Skeletal muscle tissue (tissue), 4 donors: ENCODE measurements around the gene PRTN3. TPM values are rescaled to one million over a fixed set of nuclear protein-coding genes. Genes with fewer than 3 reads are reported as not detected.
"Not testable (repeated sequence)": the region's sequence is repeated elsewhere in the genome, so short reads cannot be mapped to it uniquely, and the experiment has no call there.

Source experiments
- H3K27ac ChIP-seq: one replicate; pipeline ENCODE4 v1.7.0; 2013; ENCODE audit warnings: mild to moderate bottlenecking, low read depth, low read length, inconsistent platforms
- H3K27me3 ChIP-seq, 3 donors: one replicate each; pipeline ENCODE4 v1.7.0; 2013; ENCODE audit warnings: low read length in 3 of 3; ENCODE audit not compliant: control insufficient read depth in 3 of 3, insufficient read depth in 3 of 3
- H3K36me3 ChIP-seq, 3 donors: one replicate each; pipeline ENCODE4 v1.7.0; 2013; ENCODE audit warnings: low read length in 3 of 3; ENCODE audit not compliant: control insufficient read depth in 3 of 3, insufficient read depth in 3 of 3
- H3K4me1 ChIP-seq, 3 donors: one replicate each; pipeline ENCODE4 v1.7.0; 2013; ENCODE audit warnings: low read length in 3 of 3, mild to moderate bottlenecking in 3 of 3; ENCODE audit not compliant: control insufficient read depth in 3 of 3, insufficient read depth in 3 of 3
- H3K4me3 ChIP-seq, 3 donors: one replicate each; pipeline ENCODE4 v1.7.0; 2013; ENCODE audit warnings: low read length in 3 of 3
- H3K9ac ChIP-seq, 3 donors: one replicate each; pipeline ENCODE4 v1.7.0; 2013; ENCODE audit warnings: low read length in 3 of 3, mild to moderate bottlenecking in 3 of 3, moderate library complexity in 2 of 3, low read depth in 1 of 3
- H3K9me3 ChIP-seq, 3 donors: one replicate each; pipeline ENCODE4 v1.7.0; 2013; ENCODE audit warnings: low read length in 3 of 3; ENCODE audit not compliant: control insufficient read depth in 3 of 3
- total RNA-seq: library from RNA; depleted of rRNA; stranded (reverse); fragments of >200 nt; gene quantifications from one replicate; pipeline ENCODE4 v1.2.3, GENCODE V29; 2014
- donor health status: Osteomylitis.

The PRTN3 gene
- total RNA-seq, 1 donor from 2014 or later, result 4.7 TPM

DNA sequence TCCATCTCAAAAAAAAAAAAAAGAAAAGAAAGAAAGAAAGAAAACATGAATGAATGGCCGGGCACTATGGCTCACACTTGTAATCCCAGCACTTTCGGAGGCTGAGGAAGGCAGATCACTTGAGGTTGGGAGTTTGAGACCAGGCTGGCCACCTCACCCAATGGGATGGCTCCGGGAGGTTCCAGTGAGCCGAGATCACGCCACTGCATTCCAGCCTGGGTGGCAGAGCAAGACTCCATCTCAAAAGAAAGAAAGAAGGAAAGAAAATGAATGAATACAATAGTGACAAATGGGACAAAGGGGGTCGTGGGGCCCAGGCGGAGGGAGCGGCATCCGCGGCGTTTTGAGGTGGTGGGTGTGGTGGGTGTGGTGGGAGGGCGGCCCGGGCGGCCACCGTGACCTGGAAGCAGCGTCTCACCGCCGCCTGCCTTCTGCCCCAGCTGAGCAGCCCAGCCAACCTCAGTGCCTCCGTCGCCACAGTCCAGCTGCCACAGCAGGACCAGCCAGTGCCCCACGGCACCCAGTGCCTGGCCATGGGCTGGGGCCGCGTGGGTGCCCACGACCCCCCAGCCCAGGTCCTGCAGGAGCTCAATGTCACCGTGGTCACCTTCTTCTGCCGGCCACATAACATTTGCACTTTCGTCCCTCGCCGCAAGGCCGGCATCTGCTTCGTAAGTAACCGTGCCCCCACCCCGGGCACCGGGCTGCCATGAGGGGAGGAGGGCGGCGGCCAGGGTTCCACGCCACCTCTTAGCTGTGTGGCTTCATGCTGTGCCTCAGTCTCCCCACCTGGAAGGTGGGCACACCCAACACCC, 5.1 kb downstream of the PRTN3 start:
- Histone ChIP-seq H3K36me3 (no peaks in the 10 kb centered on the region), H3K9ac (no peak overlapping the region), H3K9me3 (no peaks in the 10 kb centered on the region), H3K4me1 (peaks cover 9 to 14% (median 13%) of the 10 kb centered on the region in 3 donors), H3K27me3 (peaks cover 45 to 65% (median 51%) of the 10 kb centered on the region in 3 donors), H3K4me3 (no peak overlapping the region), H3K27ac (no peak overlapping the region)

- peak overlapping the region; percentile 65 for H3K27ac ChIP-seq
- H3K4me3 ChIP-seq, result no peak overlapping the region
- peaks cover 54 to 66% (median 55%) of the 10 kb centered on the region in 3 donors for H3K27me3 ChIP-seq
- H3K9ac ChIP-seq, result no peak overlapping the region
- H3K36me3 ChIP-seq, result no peaks in the 10 kb centered on the region
- peaks cover 12 to 16% (median 13%) of the 10 kb centered on the region in 3 donors for H3K4me1 ChIP-seq
- no peaks in the 10 kb centered on the region for H3K9me3 ChIP-seq
Observed at GRCh38 chr19:848386-848921, 7.7 kb downstream of the PRTN3 start.

DNA sequence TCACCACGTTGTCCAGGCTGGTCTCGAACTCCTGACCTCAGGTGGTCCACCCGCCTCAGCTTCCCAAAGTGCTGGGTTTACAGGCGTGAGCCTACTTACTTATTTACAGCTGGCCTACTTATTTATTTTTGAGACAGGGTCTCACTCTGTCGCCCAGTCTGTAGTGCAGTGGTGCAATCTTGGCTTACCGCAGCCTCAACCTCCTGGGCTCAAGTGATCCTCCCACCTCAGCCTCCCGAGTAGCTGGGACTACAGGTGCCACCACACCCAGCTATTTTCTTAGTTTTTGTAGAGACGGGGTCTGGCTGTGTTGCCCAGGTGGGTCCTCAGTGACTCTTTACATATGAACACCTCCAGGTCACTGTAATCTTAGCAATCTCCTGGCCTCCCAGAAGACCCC, 8.4 kb downstream of the PRTN3 start:
- H3K36me3 ChIP-seq, H3K9ac ChIP-seq, H3K4me3 ChIP-seq, H3K27ac ChIP-seq, H3K9me3 ChIP-seq: not testable (repeated sequence)
- Histone ChIP-seq H3K4me1 (peaks cover 10 to 16% (median 12%) of the 10 kb centered on the region in 3 donors), H3K27me3 (peaks cover 49 to 61% (median 51%) of the 10 kb centered on the region in 3 donors)

GRCh38 chr19:850221-850978, 9.6 kb downstream of the PRTN3 start:
- Histone ChIP-seq H3K4me3 (peak overlapping the region in 1 of 3 donors; percentile 49), H3K9ac (peak overlapping the region in 1 of 3 donors; percentile 60), H3K27ac (peak overlapping the region; percentile 61)

GRCh38 chr19:850979-851335, 10.2 kb downstream of the PRTN3 start:
- Histone ChIP-seq H3K4me1 (peaks cover 10 to 16% (median 12%) of the 10 kb centered on the region in 3 donors), H3K27me3 (peaks cover 51 to 64% (median 53%) of the 10 kb centered on the region in 3 donors), H3K36me3 (no peaks in the 10 kb centered on the region), H3K9me3 (no peaks in the 10 kb centered on the region), H3K9ac (peak overlapping the region in 1 of 3 donors; percentile 60), H3K27ac (peak overlapping the region; percentile 61), H3K4me3 (peak overlapping the region in 1 of 3 donors; percentile 49)

More at GRCh38 chr19:850221-850978, 9.6 kb downstream of the PRTN3 start:
- Histone ChIP-seq H3K27me3 (peaks cover 50 to 64% (median 51%) of the 10 kb centered on the region in 3 donors), H3K4me1 (peaks cover 10 to 16% (median 12%) of the 10 kb centered on the region in 3 donors), H3K36me3 (no peaks in the 10 kb centered on the region), H3K9me3 (no peaks in the 10 kb centered on the region)

DNA sequence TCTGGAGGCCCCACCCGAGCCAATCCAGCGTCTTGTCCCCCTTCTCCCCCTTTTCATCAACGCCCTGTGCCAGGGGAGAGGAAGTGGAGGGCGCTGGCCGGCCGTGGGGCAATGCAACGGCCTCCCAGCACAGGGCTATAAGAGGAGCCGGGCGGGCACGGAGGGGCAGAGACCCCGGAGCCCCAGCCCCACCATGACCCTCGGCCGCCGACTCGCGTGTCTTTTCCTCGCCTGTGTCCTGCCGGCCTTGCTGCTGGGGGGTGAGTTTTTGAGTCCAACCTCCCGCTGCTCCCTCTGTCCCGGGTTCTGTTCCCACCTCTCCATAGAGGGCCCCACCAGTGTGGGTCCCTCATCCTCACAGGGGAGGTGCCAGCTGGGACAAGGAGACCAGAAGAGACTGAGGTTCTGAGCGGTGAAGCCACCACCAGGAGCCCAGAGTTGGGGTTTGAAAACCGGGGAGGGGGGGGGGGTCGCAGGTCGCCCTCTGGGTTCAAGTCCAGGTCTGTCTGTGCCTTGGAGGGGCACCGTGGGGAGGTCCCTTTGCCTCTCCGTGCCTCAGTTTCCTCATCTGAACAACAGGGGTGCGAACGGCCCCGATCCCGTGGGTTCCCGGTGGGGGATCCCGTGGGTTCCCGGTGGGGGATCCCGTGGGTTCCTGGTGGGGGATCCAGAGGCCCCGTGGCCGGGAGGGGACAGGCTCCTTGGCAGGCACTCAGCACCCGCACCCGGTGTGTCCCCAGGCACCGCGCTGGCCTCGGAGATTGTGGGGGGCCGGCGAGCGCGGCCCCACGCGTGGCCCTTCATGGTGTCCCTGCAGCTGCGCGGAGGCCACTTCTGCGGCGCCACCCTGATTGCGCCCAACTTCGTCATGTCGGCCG, 11.6 kb downstream of the PRTN3 start, which contains the start of gene ELANE:
TSS of gene ELANE (plus strand) at position 168 of the 878 bp plus-strand sequence. CDS start at position 194, 26 bp downstream.
- Histone ChIP-seq H3K4me3 (peak within 1 kb of the TSS in 1 of 3 donors; percentile 49), H3K27me3 (peaks cover 39 to 54% (median 43%) of the 10 kb centered on the region in 3 donors), H3K27ac (peak within 1 kb of the TSS; percentile 61), H3K9ac (peak within 1 kb of the TSS in 1 of 3 donors; percentile 60), H3K9me3 (no peaks in the 10 kb centered on the region), H3K36me3 (no peaks in the 10 kb centered on the region), H3K4me1 (peaks cover 10 to 16% (median 12%) of the 10 kb centered on the region in 3 donors)

DNA sequence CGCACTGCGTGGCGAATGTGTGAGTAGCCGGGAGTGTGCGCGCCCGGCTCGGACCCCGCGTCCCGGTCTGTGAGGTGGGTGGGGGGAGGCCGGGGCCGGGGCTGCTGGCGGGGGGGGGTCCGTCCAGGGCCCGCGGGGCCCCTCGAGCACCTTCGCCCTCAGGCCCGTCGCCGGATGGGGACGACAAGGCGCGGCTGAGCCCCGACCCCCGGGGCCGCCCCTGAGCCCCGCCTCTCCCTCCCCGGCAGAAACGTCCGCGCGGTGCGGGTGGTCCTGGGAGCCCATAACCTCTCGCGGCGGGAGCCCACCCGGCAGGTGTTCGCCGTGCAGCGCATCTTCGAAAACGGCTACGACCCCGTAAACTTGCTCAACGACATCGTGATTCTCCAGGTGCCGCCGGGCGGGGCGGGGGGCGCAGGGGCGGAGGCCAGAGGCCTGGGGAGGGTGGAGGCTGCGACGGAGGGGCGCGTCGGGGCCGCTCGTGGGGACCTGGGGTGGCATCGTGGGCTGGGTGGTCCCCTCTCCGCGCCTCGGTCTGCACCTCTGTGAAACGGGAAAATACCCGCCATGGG, 12.3 kb downstream of the PRTN3 start:
- peaks cover 10 to 12% (median 10%) of the 10 kb centered on the region in 3 donors for H3K4me1 ChIP-seq
- no peaks in the 10 kb centered on the region for H3K9me3 ChIP-seq
- H3K27ac ChIP-seq, result no peak overlapping the region
- no peak overlapping the region for H3K4me3 ChIP-seq
- peaks cover 32 to 48% (median 37%) of the 10 kb centered on the region in 3 donors for H3K27me3 ChIP-seq
- no peaks in the 10 kb centered on the region for H3K36me3 ChIP-seq
- H3K9ac ChIP-seq, result no peak overlapping the region

DNA sequence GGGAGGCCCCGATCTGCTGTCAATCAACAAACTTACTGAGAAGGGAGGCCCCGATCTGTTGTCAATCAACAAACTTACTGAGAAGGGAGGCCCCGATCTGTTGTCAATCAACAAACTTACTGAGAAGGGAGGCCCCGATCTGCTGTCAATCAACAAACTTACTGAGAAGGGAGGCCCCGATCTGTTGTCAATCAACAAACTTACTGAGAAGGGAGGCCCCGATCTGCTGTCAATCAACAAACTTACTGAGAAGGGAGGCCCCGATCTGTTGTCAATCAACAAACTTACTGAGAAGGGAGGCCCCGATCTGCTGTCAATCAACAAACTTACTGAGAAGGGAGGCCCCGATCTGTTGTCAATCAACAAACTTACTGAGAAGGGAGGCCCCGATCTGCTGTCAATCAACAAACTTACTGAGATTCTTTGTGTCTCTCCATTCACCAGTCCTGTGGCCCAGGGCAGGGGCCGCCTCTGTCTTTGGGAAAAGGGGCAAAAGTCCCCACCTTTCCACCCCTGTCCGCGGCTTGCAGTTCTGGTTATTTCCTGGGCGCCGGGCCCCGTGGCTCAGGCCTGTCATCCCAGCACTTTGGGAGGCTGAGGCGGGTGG, 12.9 kb downstream of the PRTN3 start:
- H3K27ac ChIP-seq, H3K9ac ChIP-seq, H3K9me3 ChIP-seq, H3K4me3 ChIP-seq, H3K36me3 ChIP-seq: not testable (repeated sequence)
- Histone ChIP-seq H3K4me1 (peaks cover 10 to 12% (median 10%) of the 10 kb centered on the region in 3 donors), H3K27me3 (peaks cover 32 to 48% (median 38%) of the 10 kb centered on the region in 3 donors)
